Measurements from ENCODE around the gene ARMC3.

ARMC3 gene

DNA sequence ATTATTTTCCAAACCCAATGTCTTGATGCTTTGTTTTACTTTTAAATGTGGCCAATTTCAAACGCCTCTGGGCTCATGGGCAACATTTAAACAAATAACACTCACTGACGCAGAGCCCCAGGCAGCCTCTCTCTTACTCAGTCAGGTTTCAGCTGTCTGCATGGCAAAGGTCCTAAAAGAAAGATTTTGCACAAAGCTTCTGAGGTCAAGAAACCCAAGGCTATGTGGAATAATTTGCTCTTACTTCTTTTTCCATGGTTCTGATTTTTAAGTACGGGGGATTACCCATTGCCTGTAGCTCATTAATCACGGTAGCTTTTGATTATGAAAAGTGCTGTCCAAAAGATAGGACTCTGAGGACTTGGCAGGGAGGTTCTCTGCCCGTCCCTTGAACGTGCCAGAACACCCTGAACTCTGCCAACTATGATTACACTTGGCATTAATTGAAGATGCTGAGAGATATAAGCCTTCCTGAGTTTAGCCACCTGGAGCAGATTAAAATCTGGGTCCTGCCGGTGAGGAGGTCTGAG is 153.4 kb downstream of the ARMC3 start:
- no peak for DNase-seq

GRCh38 chr10:23081891-23082290 is 154.0 kb downstream of the ARMC3 start:
- DNase-seq, result no peak
